Endodermal cell (in vitro differentiated cells): ENCODE data around the gene ANKS3. TPM values are rescaled to one million over a fixed set of nuclear protein-coding genes. Genes with fewer than 3 reads are reported as not detected.

Experiments
- DNase-seq: peaks from one replicate; pipeline ENCODE4 v3.0.0-alpha.2; 2017
- H3K27ac ChIP-seq: 2 replicates; pipeline ENCODE4 v1.5.1; 2013; ENCODE audit warnings: mild to moderate bottlenecking, low read depth, low read length, moderate library complexity
- H3K27me3 ChIP-seq: 2 replicates; pipeline ENCODE4 v1.6.1; 2013; ENCODE audit warnings: mild to moderate bottlenecking, low read length, moderate library complexity; ENCODE audit not compliant: insufficient read depth, control insufficient read depth, poor library complexity, severe bottlenecking
- H3K36me3 ChIP-seq: 2 replicates; pipeline ENCODE4 v1.7.0; 2013; ENCODE audit warnings: mild to moderate bottlenecking, low read length, moderate library complexity; ENCODE audit not compliant: control insufficient read depth, insufficient read depth
- H3K4me1 ChIP-seq: one replicate; pipeline ENCODE4 v1.7.0; 2013; ENCODE audit warnings: low read length; ENCODE audit not compliant: control insufficient read depth, insufficient read depth
- H3K4me3 ChIP-seq: 2 replicates; pipeline ENCODE4 v1.5.1; 2013; ENCODE audit warnings: mild to moderate bottlenecking, low read length, moderate library complexity
- H3K9ac ChIP-seq: 2 replicates; pipeline ENCODE4 v1.6.1; 2013; ENCODE audit warnings: mild to moderate bottlenecking, low read length, moderate library complexity; ENCODE audit not compliant: poor library complexity, severe bottlenecking; ENCODE audit errors: extremely low read depth
- H3K9me3 ChIP-seq: 2 replicates; pipeline ENCODE4 v1.6.1; 2013; ENCODE audit warnings: mild to moderate bottlenecking, low read length, moderate library complexity; ENCODE audit not compliant: control insufficient read depth
- H3K27ac Mint-ChIP-seq: 2 replicates; pipeline ENCODE4 v1.8.0; 2020; ENCODE audit warnings: mixed read lengths
- H3K27me3 Mint-ChIP-seq: 2 replicates; pipeline ENCODE4 v1.8.0; 2021; ENCODE audit warnings: mild to moderate bottlenecking, mixed read lengths; ENCODE audit not compliant: insufficient read depth
- H3K36me3 Mint-ChIP-seq: 2 replicates; pipeline ENCODE4 v1.8.0; 2020; ENCODE audit warnings: low read depth, mixed read lengths
- H3K4me1 Mint-ChIP-seq: 2 replicates; pipeline ENCODE4 v1.8.0; 2020; ENCODE audit warnings: mixed read lengths
- H3K4me3 Mint-ChIP-seq: 2 replicates; pipeline ENCODE4 v1.8.0; 2020; ENCODE audit warnings: mild to moderate bottlenecking, moderate library complexity, mixed read lengths
- H3K9me3 Mint-ChIP-seq: 2 replicates; pipeline ENCODE4 v1.8.0; 2020; ENCODE audit warnings: mild to moderate bottlenecking, mixed read lengths
- CTCF ChIP-seq: fragments of 200-600 bp; sonication (generic); conservative IDR thresholded peaks from 2 replicates; pipeline ENCODE4 v1.5.0; 2021; ENCODE audit warnings: antibody characterized with exemption, mild to moderate bottlenecking
- WGBS, 2 experiments: methylation state at CpG; one replicate each; pipeline versions ENCODE4 v1.1.5 to v1.1.7; 2013; ENCODE audit warnings: missing lambda C conversion rate in 2 of 2, mixed read lengths in 1 of 2; ENCODE audit not compliant: insufficient coverage in 1 of 2, insufficient read length in 1 of 2; 5-methylcytosine and 5-hydroxymethylcytosine counted together
- total RNA-seq, 2 donors: library from RNA; stranded (reverse); fragmentation: NEBNext Ultra II Directional in 1 of 2; extraction: Animal tissue kit (Norgen Biotek cat#: 25700) in 1 of 2; gene quantifications; 2 replicates in 1 of 2; 3 replicates in 1 of 2; pipeline ENCODE4 v1.2.1, GENCODE V29; 2021

Gene ANKS3
- total RNA-seq, 2 donors from 2014 or later = 32.4 to 41.0 TPM

- no peak overlapping the region for H3K27ac ChIP-seq
- Mint-ChIP-seq H3K9me3 (no peaks in the 10 kb centered on the region), H3K4me1 (peaks cover 9% of the 10 kb centered on the region), H3K36me3 (peaks cover 20% of the 10 kb centered on the region), H3K27me3 (no peaks in the 10 kb centered on the region), H3K4me3 (no peak overlapping the region), H3K27ac (peak overlapping the region; percentile 64)
- TF ChIP-seq CTCF = no peak
- no peak overlapping the region for H3K9ac ChIP-seq
- H3K4me1 ChIP-seq = no peaks in the 10 kb centered on the region
- H3K4me3 ChIP-seq = no peak overlapping the region
- H3K27me3 ChIP-seq = no peaks in the 10 kb centered on the region
- no peaks in the 10 kb centered on the region for H3K9me3 ChIP-seq
- peaks cover 44% of the 10 kb centered on the region for H3K36me3 ChIP-seq
- WGBS, 2 experiments = 95 to 96% methylated on average over 25 of the region's 25 CpGs
- DNase-seq = no peak
These were observed 70.2 kb downstream of the ANKS3 start for GRCh38 chr16:4663777-4664465.

GRCh38 chr16:4663465-4663776 is 70.7 kb downstream of the ANKS3 start:
- peaks cover 9% of the 10 kb centered on the region for H3K4me1 Mint-ChIP-seq
- Histone ChIP-seq H3K36me3 (peaks cover 39% of the 10 kb centered on the region), H3K27ac (no peak overlapping the region), H3K9me3 (no peaks in the 10 kb centered on the region), H3K27me3 (no peaks in the 10 kb centered on the region), H3K9ac (no peak overlapping the region), H3K4me1 (no peaks in the 10 kb centered on the region), H3K4me3 (no peak overlapping the region)
- H3K4me3 Mint-ChIP-seq = no peak overlapping the region
- peak overlapping the region; percentile 64 for H3K27ac Mint-ChIP-seq
- no peaks in the 10 kb centered on the region for H3K27me3 Mint-ChIP-seq
- H3K9me3 Mint-ChIP-seq = no peaks in the 10 kb centered on the region
- DNase-seq = no peak
- WGBS, 2 experiments = 93 to 96% methylated on average over 5 of the region's 5 CpGs
- no peak for TF ChIP-seq CTCF
- peaks cover 24% of the 10 kb centered on the region for H3K36me3 Mint-ChIP-seq

DNA sequence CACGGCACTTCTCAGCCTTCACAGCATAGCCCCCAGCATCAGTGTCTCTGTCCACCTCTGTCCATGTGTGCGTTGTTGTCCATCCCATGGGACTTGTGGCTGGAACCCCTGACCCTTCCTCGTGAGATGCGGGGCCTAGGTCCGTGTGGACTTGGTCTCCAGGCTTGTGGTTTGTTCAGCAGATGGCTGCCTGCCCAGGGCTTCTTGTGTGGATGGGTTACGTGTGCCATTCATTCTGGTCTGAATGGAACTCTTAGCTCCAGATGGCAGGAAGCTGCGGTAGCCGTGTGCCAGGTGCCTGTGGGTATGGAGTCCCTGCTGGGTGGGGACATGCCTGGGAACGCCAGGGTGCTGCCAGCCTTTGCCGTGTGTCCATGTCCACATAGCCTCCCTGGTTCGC is 72.4 kb downstream of the ANKS3 start:
- Histone ChIP-seq H3K4me3 (no peak overlapping the region), H3K9me3 (no peaks in the 10 kb centered on the region), H3K27me3 (no peaks in the 10 kb centered on the region), H3K9ac (no peak overlapping the region), H3K27ac (peak overlapping the region; percentile 32), H3K4me1 (no peaks in the 10 kb centered on the region), H3K36me3 (peaks cover 30% of the 10 kb centered on the region)
- WGBS, 2 experiments = 81 to 93% methylated on average over 7 to 11 of the region's 11 CpGs
- Mint-ChIP-seq H3K4me3 (no peak overlapping the region), H3K9me3 (no peaks in the 10 kb centered on the region), H3K4me1 (peaks cover 9% of the 10 kb centered on the region), H3K27me3 (no peaks in the 10 kb centered on the region), H3K27ac (peak overlapping the region; percentile 58), H3K36me3 (peaks cover 35% of the 10 kb centered on the region)
- DNase-seq = no peak
- TF ChIP-seq CTCF = no peak
